GM19452 (cell line): ENCODE data around the gene SLAMF1.
A peak's percentile ranks its signal among the peaks of the same experiment; 100 is the strongest.
"Not testable (repeated sequence)": the region's sequence is repeated elsewhere in the genome, so short reads cannot be mapped to it uniquely, and the experiment has no call there.

Experiments used
- ATAC-seq: cut with Tn5 transposase; IDR thresholded peaks from one replicate; pipeline ENCODE4 v1.9.1; 2021; ENCODE audit not compliant: unreplicated experiment

Gene SLAMF1

GRCh38 chr1:160607011-160607671 is 39.7 kb downstream of the SLAMF1 start:
- peak; percentile 59 for ATAC-seq

- ATAC-seq, result peak; percentile 3
These were observed 40.2 kb downstream of the SLAMF1 start for GRCh38 chr1:160606611-160607010.

- no peak for ATAC-seq
These were observed 40.9 kb downstream of the SLAMF1 start for GRCh38 chr1:160605792-160606479.

DNA sequence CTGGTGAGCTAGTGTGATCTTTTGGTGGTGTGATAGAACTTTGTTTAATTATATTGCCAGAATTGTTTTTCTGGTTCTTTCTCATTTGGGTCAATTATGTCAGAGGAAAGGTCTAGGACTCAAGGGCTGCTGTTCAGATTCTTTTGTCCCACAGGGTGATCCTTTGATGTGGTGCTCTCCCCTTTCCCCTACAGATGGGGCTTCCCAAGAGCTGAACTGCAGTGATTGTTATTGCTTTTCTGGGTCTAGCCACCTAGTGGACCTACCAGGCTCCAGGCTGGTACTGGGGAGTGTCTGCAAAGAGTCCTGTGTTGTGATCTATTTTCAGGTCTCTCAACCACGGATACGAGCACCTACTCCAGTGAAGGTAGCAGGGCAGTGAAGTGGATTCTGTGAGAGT is 41.6 kb downstream of the SLAMF1 start:
- ATAC-seq, result no peak

DNA sequence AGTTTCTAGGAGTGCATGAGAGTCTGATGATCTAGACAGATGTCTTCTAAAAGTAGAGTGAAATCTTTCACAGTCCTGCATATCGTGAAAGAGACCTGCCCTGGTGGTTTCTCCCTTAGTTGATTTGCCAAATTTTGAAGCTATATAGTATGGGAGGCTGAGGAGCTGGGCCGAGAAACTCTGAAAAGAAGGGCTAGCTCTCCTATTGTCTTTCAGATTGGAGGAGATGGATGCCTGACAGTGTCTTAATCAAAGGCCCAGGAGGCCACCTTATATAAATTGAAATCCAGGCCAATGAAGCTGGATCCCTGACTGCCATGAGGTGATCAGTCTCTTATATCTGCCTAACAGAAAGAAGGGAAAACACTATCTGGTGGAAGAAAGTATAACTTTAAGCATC is 49.1 kb downstream of the SLAMF1 start:
- no peak for ATAC-seq

DNA sequence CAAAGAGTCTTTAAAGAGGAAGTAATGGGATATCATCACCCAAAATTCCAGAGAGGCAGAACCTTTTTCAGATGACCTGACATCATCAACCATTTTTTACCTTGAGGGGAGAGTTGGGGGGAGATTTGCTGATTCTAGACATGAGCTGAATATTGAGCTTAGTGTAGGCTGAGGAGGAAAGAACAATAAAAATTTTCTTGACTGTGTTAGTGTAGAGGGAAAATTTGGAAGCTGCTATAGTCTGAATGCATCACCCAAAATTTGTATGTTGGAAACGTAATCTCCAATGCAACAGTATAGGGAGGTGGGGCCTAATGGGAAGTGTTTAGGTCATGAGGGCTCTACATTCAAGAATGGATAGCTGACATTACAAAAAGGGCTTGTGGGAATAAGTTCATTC is 49.8 kb downstream of the SLAMF1 start:
- no peak for ATAC-seq

- ATAC-seq, result no peak
These were observed 56.4 kb downstream of the SLAMF1 start for GRCh38 chr1:160590488-160590887.

- no peak for ATAC-seq
These were observed 58.4 kb downstream of the SLAMF1 start for GRCh38 chr1:160588468-160588867.

GRCh38 chr1:160584784-160585183 is 62.1 kb downstream of the SLAMF1 start:
- no peak for ATAC-seq

DNA sequence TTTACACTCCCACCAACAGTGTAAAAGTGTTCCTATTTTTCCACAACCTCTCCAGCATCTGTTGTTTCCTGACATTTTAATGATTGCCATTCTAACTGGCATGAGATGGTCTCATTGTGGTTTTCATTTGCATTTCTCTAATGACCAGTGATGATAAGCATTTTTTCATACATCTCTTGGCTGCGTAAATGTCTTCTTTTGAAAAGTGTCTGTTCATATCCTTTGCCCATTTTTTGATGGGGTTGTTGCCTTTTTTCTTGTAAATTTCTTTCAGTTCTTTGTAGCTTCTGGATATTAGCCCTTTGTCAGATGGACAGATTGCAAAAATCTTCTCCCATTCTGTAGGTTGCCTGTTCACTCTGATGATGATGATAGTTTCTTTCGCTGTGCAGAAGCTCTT is 63.9 kb downstream of the SLAMF1 start:
- ATAC-seq, result not testable (repeated sequence)

- ATAC-seq, result no peak
These were observed 64.9 kb downstream of the SLAMF1 start for GRCh38 chr1:160581961-160582360.

DNA sequence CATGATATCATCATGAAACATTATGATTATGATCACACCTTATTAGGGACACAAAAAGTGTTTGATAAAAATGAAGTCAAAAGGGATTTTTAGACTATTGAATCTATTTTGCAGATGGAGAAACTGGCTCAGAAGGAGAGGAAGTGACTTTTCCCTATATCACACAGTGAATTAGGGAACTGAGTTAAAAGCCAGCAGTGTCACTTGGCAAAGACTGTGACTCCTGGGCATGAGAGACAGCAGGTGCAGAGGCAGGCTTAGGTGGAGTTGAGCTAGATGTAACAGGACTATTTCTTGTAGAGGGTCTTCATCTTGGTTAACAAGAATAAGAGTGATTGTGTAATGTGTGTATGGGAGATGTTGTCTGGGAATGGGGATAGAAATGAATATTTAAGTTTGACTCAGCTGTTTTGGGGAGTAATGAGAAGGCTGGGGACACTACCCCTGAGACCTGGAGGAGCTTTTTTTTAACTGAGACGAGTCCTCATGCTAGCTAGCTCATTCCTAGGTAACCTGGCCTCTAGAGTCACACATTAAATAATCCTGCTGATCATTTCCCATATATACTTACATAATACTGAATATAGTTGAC is 66.5 kb downstream of the SLAMF1 start:
- no peak for ATAC-seq

GRCh38 chr1:160579216-160579701 is 67.6 kb downstream of the SLAMF1 start, which contains the start of gene CD84:
TSS of gene CD84 (minus strand) at chr1:160579496. CDS start at chr1:160579437, 59 bp downstream.
- no peak for ATAC-seq

- no peak for ATAC-seq
These were observed 68.2 kb downstream of the SLAMF1 start for GRCh38 chr1:160578525-160579191.

DNA sequence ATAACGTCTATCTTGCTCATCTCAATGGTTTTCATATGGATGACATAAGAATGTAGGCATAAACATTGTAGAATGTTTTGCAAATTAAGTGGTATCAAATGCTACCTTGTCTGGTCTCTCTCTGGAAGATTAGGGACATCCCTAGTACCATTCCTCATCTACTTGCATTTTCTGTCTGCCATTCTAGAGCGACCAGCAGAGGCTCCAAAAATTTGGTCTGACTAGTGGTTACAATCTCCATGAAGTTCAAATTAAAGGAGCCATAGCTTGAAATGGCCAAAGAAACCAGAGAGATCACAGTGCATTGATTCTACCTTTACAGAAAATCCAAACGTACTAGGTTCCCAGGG is 68.7 kb downstream of the SLAMF1 start:
- no peak for ATAC-seq

DNA sequence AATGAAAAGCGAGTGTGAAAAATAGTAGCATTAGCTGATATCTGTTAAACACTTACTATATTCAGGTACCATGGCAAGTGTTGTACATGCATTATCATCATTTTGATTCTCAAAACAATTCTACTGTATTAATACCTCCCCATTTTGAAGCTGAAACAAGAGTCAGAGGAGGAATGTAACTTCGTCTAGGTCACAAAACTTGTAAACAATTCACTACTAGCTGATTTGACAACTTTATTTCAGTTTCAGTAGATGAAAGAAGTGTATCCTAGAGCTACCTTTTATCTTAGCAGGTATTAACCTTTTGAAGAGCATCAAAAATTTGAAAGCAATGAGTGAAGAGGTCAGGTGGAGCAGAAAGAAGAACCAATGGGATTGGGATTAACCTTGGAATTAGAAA is 69.2 kb downstream of the SLAMF1 start:
- no peak for ATAC-seq

DNA sequence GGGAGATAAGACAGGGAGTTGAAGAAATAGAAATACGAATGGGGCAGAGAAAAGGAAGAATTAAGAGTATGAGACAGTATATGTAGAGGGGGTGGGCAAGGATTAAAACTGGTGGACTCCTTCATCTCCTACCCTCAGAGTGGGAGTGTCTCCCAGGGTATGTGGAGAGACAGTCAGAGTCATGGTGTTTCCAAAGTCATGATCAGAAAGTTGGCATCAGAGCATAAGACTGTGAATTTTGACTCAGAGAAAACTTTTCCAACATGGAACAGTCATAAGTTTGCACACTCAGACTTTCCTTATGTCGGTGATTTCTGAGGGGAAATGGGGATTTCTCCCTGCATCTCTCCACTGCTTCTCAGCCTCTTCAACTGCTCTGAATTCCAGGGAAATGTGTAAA is 70.0 kb downstream of the SLAMF1 start:
- ATAC-seq, result no peak

- no peak for ATAC-seq
These were observed 70.5 kb downstream of the SLAMF1 start for GRCh38 chr1:160576390-160576789.

GRCh38 chr1:160575112-160575664 is 71.7 kb downstream of the SLAMF1 start:
- ATAC-seq, result no peak

GRCh38 chr1:160570840-160571239 is 76.0 kb downstream of the SLAMF1 start:
- ATAC-seq, result no peak

- ATAC-seq, result no peak
These were observed 77.0 kb downstream of the SLAMF1 start for GRCh38 chr1:160569806-160570205.
